Suppressor macrophage treated with lipopolysaccharide for 1 hour (primary cell): ENCODE data around the gene GALNT16.

Source experiments
- DNase-seq, 3 donors: peaks; one replicate each; pipeline ENCODE4 v3.0.0-alpha.2; 2020 to 2022

Gene GALNT16

DNA sequence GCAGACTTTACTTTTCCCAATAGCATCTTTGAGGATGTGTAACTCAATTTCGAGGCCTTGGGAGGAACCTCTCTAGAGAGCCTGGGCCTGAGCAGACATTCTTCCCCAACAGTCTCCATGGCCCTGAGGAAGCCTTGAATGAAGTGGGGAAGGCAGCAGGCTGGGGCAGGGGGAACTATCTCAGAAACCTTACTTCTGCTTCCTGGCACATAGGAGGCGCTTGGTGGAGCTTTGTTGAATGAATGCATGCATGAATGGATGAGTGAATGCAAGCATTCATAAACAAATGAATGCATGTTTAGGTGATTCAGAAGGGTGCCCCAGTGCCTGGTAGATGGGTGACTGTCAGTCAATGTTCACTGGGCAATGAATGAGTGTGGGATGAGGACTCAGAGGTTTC lies 58.3 kb downstream of the GALNT16 start:
- DNase-seq = peak; percentile 29 to 39 (median 32)

DNA sequence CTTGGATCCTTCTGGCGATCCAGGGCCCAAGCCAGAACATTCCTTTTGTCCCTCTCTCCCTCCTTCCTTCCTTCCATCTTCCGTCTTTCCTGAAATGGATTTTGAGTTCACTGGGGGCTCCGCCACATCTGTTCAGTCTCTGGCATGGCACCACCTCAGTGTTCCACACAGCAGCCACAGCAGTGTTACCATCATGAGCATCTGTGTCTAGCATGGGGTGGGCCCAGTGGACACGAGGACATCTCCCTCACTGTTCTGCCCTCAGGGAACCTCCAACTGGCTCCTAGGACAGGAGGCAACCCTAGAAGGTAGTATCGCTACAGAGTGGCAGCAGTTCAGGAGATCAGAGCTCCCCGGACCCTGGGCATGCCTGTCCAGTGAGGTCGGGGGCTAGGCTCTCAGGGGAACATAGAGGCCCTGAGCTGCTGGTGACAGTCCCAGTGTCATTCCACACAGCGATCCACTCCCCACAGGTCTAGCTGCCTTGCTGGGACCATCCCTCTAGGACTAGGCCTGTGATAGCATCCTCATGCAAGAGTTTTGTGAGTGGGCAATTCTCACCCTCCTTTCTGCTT lies 59.0 kb downstream of the GALNT16 start:
- DNase-seq = no peak

DNA sequence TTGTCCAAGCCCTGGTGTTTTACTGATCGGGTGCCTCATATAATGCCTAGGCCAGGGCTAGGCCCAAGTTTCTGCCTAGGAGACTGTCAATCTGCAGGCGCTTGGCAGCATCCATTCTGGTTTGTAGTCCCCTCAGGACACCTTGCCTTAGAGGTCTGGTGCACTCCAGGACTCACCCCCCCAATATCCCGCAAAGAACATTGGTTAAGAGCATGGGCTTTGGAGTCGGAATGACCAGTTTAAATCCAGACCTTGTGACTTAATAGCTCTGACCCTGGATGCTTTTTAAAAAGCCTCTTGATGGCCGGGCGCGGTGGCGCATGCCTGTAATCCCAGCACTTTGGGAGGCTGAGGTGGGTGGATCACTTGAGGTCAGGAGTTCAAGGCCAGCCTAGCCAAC lies 60.0 kb downstream of the GALNT16 start:
- no peak for DNase-seq

DNA sequence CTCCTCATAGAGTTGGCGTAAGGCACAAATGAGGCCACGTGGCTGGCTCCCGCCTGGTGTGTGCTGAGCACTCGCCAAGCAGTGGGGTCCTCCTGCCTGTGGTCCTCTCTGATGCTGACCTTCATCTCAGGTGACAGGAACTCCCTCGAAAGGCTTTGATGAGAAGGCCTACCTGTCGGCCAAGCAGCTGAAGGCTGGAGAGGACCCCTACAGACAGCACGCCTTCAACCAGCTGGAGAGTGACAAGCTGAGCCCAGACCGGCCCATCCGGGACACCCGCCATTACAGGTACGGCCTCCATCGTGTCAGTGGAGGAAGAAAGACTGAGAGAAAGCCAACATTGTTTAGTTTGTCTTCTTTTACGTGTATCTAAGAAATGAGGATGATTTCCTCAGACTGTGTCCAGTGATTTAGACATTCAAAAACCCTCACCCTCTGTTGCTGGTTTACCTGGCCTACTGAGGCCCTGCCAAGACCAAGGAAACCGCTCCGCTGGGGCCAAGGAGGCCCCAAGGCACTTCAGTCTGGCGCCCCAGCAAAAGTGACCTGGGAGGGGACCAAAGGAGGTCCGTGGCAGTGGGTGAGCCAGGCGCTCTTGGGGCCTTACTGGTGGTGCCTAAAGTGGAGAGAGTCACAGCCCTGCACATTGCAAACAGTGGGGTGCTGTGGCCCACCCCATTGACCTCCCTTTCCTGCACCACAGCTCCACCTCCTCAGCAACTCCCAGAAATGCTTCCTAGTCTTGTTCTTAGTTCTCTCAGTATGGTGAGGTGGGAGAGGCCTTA lies 60.8 kb downstream of the GALNT16 start:
- DNase-seq = no peak

DNA sequence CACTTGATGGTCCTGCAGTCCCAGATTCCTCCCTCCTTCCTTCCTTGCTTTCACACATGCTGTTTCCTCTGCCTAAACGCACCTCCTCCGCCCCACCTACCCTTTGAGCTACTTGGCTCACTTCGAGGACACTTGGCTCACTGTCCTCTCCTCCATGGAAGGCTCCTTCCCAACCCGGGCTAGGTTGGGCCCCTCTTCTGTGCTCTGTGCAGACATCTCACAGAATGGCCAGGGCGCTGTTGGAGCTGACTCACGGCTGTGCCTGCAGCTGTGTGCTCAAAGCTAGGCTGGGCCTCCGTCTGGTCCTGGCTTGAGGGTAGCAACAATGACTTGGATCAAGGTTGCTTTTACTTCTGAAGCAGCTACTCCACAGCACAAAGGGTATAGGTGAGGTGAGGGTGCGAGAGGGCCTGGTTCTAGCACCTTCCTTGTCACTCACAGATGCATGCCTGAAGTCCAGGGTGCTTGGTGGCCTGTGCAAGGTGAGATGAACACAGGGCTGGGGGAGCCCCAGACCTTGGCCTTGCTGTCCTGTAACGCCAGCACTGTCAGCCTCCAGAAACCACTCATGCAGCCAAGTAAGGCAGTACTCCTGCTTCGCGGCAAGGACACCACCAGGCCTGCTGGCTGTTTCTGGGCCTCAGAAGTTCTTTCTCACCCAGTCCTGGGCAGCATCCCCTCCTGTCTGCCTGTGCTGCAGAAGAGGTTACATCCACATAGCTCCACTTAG lies 61.8 kb downstream of the GALNT16 start:
- no peak for DNase-seq

DNA sequence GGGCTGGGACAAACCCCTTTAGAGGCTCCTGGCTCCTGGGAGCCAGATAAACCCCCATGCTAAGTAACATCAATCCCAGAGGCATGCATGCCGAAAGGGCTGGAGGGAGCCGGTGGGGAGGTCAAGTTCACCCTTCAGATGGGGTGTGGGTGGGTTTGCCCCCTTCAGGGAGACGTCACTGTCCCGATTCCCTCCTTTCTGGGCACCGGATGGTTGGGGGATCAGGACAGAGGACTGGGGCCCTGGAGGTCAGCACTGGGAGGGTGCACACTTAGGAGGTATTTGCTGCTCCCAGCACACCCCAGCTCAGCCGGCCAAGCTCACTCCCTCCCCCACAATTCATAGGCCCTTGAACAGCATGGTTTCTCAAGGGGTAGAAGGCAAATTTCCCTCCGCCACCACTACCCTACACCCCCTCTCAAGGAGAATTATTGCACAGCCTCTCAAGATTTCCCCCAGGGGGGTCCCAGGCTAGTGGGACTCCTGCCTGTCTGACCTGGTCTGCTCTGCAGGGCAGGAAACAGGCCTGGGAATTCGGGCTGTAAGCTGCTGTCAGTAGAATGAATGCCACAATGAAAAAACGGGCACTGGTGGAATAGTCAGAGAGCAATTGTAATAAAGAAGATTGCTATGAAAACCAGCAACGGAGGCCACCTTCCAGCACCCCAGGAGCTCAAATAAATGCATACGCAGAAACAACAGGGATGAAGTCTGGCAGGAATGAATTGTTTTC lies 63.5 kb downstream of the GALNT16 start:
- DNase-seq = no peak

DNA sequence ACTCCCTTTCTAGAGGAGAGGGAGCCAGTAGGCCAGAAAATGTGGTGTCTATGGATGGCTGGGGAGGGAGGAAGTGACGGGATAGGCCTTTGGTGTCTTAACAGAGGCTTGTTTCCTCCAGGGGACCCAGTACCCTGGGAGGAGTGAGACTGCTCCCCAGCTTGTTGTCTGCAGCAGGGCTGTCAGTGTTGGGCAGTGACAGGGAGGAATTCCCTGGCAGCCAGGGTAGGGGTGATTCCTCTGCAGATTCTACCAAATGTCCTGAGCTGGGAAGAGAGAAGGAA lies 64.0 kb downstream of the GALNT16 start:
- no peak for DNase-seq

DNA sequence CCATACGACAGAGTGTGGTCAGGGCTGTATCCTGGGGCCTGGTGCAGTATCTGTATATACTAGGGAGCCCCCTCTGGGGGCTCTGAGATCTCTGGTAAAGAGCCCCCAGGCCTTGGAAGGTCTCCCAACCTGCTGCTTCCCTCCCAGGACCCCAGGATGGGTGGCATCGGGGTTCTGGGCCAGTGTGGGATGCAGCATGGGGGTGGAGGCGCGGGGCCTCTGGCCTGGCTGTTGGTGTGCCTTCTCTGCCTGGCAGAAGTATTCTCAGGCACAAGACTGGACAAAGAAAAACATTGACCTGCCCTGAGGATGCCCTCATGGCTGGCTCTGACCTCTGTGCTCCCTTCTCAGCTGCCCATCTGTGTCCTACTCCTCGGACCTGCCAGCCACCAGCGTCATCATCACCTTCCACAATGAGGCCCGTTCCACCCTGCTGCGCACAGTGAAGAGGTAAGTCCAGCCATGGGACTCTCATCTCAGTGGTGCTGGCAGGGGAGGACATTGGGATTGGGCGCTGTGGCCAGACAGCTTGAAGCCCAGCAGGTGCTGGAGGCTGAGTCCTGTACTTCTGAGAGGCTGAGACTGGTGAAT lies 64.5 kb downstream of the GALNT16 start:
- DNase-seq = no peak

DNA sequence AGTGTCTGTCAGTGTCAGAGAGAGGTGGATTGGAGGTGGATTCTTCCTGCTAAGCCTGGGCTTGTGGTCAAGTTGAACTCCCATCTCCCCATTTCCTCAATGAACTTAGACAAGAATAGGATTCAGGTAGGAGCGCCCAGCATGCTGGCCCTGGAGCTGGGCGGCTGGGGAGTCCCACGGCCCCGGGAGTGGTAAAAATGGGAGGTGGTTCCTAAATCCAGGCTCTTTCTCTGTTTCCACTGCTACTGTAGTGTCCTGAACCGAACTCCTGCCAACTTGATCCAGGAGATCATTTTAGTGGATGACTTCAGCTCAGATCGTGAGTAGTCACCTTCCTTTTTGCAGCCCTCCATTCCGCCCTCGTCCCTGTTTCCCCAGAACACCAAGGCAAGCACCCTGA lies 65.1 kb downstream of the GALNT16 start:
- no peak for DNase-seq

DNA sequence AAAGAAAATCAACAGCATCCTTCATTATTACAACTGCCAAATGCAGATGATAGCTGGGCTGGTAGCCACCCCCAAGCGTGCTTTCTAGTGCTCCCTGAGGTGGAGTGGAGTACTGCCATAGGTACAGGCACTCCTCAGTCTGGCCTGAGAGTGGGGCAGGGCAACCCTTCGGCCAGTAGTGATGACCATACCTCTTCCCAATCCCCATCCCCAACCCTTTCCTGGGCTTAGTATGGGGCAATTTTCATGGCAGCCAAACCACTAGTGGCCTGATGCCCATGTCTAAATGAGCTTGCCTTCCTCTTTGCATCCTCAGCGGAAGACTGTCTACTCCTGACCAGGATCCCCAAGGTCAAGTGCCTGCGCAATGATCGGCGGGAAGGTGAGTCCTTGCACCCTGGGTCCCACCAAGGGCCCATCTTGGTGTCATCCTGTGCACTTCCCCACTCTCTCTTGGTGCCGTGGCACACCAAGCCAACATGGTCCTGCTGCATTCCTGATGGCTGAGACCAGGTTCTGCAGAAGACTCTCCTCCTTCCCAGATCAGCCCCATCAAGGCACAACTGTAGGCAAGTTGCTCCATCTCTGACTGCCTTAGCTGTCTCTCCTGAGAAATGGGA lies 65.8 kb downstream of the GALNT16 start:
- DNase-seq = no peak

DNA sequence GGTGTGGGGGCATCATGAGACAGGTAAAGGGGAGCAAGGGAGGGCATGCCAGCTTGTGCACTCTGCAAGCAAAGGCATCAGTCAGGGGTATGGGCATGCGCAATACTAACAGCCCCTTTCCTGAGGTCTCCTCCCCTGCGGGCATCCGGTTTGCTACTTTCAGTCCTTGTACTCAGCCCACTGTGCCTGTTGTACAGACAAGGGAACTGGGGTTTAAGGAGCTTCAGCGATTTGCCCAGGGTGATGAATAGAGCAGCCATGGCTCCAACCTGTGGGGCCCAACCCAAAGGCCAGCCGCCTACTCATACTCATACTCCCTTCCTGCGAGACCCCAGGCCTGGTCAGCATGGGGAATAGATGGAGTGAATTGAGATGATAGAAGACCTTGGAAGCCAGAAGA lies 66.7 kb downstream of the GALNT16 start:
- DNase-seq = no peak

DNA sequence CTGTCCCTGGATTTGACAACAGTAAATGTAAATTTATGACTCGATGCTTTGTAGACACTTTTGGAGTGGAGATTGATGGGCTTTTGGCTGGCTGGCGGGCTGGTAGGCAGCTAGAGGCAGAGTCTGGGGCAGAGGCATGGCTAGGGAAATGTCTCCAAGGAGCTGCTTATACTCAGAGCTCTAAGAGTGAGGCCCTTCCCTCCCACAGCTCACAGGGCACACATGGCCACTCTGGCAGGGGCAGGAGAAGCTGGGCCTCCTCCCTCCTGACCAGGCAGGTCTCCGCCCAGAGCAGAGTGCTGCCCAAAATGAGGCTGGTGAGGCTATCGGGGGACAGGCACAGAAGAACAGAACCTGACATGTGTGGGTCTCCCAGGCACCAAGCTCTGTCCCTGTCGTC lies 67.5 kb downstream of the GALNT16 start:
- DNase-seq = no peak

DNA sequence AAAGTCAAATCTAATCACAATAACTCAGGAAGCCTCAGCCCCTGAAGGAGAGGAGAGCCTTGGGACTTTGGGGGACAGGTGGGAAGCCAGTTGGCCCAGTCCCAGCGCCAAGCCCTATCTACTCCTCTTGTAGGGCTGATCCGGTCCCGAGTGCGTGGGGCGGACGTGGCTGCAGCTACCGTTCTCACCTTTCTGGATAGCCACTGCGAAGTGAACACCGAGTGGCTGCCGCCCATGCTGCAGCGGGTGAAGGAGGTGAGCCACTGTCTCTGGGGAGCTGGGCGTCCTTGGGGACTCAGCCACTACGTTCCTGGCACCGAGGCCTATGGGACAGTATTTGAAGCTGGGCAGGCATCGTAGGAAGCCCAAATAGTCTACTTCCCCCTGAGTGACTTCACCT lies 68.4 kb downstream of the GALNT16 start:
- no peak for DNase-seq

DNA sequence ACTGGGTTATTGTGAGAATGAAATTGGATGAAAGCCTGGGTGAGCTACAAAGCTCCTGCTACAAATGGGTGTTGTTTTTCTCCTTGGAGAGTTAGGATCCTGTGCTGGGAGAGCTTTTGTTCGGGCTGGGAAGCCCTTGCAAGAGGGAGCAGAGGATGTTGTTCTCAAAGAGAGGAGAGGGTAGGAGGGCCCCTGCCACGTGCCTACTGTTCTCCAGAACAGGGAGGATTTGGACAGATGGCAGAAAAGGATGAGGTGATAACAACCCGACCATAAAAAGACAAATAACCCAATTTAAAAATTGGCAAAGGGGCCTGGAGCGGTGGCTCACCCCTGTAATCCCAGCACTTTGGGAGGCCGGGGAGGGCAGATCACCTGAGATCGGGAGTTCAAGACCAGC lies 68.8 kb downstream of the GALNT16 start:
- no peak for DNase-seq

DNA sequence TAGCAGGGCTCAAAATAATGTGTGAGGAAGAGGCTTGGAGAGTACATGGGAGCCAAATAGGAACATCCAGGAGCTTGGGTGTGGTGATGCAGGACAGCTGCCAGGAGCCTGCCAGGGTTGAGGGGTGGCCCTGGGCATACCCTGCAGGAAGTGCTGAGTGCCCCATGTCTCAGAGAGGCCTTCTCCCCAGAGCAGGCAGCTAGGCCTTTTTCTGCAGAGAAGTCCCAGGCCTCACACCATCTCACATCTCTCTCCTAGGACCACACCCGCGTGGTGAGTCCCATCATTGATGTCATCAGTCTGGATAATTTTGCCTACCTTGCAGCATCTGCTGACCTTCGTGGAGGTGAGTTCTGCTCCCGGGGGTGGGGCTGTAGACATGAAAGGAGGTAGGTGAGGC lies 71.2 kb downstream of the GALNT16 start:
- DNase-seq = no peak

DNA sequence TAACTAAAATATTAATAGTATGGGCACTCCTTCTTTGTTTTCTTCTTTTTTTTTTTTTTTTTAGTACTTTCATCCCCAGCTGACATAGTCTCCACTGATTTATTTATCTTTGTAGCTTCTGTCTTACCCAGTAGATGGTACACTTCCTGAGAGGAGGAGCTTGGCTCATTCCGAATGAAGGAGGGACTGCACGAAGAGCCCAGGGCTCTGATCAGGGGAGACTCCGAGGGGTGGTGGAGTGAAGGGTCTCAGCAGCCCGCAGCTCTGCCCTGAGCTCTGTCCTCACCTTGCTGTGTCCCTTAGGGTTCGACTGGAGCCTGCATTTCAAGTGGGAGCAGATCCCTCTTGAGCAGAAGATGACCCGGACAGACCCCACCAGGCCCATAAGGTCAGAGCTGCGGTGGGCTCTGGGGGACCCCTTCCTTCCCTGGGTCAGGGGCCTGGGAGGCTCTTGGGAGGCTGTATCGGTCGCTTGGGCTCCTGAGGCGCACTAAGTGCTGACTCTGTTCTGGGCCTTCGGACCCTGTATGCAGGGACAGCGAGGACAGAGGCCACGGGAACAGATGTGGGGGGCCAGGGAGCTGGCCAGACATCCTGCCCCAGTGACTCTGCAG lies 72.9 kb downstream of the GALNT16 start:
- DNase-seq = no peak

DNA sequence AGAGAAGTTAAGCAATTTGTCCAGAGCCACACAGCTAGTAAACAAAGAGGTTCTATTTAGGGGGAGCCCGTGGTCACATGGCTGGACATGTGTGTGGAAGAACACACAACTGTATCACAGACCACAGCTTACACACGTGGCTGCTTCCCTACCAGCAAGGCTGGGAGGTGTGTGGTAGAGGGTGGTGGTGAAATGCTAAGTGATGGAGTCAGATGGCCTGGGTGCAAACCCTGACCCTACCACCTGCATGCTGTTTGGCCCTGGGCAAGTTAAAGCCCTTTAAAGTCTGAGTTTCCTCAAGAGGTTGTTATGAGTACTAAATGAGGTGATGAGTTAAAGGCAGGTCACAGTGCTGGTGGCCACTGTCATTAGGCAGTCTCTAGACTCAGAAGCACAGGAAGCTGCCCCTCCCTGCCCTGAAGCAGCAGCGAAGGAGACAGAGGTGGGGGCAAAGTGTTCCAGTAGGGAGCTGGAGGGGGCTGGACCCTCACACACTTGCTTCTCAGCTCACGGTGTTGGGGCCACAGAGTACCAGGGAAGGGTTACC lies 73.9 kb downstream of the GALNT16 start:
- DNase-seq = no peak

DNA sequence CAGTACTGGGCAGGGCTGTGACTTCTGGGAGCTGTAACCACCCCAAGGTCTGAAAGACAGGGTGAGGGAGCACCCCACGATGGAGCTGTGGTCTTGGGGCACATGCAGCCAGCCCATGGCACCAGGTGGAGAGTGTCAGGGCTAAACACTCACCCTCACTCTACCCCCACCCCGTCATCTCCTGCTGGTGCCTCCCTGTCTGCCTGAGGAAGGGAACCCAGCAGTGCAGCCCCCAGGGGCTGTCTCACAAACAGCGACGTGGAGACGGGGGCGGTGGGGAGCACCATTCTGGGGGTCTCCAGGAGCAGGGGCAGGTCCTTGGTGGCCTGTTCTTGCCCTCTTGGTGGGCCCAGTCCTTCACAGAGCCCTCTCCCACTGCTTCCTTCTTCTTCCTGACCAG lies 74.6 kb downstream of the GALNT16 start:
- DNase-seq = no peak

DNA sequence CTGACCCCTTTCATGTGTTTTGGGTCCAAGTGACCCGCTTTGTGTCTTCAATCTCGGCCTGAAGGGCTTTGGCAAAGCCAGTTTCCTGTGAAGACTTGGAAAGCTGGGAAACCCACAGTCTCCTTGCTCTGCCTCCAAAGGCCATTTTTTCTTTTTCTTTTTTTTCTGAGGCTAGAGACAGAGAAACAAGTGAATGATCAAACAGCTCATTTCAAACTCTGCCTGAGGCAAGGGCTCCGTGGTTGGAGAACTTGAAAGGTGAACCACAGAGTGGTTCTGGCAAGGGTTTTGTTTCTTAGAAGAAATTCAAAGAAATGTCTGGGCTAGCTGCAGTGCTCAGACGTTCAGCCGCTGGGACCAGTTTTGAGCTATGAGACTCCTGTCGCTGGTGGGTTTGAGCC lies 75.4 kb downstream of the GALNT16 start:
- no peak for DNase-seq

DNA sequence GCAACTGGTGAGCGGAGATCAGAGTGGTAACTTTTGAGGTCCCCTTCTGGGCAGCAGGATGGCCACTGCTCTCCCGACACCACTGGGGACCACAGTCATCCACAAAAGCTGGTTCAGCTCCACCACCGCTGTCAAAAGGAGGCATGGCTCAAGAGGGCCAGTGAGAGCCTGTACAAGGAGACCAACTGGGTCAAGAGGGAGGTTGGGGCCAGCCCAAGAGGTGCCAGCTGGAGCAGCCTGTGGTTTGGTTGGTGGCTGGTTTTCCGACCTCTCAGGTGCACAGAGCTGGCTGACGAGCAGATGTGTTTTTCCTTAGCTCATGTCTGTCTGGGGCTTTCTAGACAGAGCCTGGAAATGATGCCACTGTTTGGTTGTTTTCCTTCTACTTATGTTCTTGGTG lies 78.0 kb downstream of the GALNT16 start:
- no peak for DNase-seq

DNA sequence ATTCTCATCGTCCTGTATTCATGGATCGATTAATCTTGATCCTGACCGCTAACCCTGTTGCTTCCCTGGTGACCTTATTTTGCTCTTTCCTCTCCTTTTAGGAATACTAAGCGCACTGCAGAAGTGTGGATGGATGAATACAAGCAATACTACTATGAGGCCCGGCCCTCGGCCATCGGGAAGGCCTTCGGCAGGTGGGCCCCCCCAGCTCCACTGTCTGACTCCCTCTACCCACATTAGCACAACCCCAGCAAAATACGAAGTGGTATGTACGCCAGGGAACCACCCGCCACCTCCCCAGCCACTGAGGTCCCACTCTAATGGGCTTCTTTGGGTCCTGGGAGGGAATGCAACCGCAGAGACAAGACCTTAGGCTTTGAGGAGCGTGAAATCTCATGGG lies 79.5 kb downstream of the GALNT16 start:
- no peak for DNase-seq

DNA sequence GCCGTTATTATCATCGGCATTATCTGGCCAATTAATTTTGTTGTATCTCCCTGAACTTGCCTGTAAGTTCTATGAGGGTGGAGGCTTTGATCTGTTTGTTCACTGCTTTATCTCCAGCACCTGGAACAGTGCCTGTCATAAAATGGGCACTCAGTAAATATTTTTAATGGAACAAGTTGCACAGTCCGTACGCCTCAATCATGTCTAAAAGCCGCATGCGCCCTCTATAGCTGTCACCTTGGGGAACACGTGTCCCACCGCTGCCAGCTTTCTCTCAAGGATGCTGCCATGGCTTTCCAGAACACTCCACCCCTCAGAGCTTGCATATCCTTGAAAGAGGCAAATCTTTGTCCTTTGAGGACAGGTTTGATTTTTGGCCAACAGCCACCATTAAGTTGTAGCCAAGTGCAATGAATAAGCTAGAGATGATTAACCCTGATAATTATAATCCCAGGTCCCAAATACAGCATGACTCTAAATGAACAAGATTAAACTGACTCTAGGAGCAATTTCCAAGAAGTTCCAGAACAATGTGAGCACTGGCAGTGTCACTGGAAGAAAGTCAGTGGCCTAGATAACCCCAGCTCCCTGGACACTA lies 83.1 kb downstream of the GALNT16 start:
- no peak for DNase-seq
